ENCODE data around the gene IGLL5.
"Not testable (repeated sequence)": the region's sequence is repeated elsewhere in the genome, so short reads cannot be mapped to it uniquely, and the experiment has no call there.

DNA sequence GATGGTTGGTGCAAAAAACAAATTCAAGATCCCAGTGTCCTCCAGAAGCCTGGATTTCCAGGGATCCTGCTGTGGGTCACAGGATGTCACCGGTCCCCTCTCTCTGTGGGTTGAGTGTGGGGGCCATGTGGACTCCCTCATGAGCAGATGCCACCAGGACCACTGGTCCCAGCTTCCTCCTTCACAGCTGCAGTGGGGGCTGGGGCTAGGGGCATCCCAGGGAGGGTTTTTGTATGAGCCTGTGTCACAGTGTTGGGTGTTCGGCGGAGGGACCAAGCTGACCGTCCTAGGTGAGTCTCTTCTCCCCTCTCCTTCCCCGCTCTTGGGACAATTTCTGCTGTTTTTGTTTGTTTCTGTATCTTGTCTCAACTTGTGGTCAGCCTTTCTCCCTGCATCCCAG is 17.1 kb downstream of the IGLL5 start:
- TF ChIP-seq NFIC (IDR thresholded peaks at IDR 0.05; ENCODE audit: borderline replicate concordance); RXRA (IDR thresholded peaks at IDR 0.05; ENCODE audit: borderline replicate concordance, low read depth); POLR2AphosphoS5 (IDR thresholded peaks at IDR 0.05; ENCODE audit: low read depth, low read length); GABPA (IDR thresholded peaks at IDR 0.05; ENCODE audit: low read depth); EP300 (IDR thresholded peaks at IDR 0.05; ENCODE audit: borderline replicate concordance in 1 of 2, low read depth in 1 of 2, low read length in 1 of 2); SIN3A (IDR thresholded peaks at IDR 0.05; ENCODE audit: borderline replicate concordance, low read depth, low read length); NRF1 (IDR thresholded peaks at IDR 0.05; ENCODE audit: low read depth, low read length): not testable (repeated sequence)
- TF ChIP-seq, protein P1, sequence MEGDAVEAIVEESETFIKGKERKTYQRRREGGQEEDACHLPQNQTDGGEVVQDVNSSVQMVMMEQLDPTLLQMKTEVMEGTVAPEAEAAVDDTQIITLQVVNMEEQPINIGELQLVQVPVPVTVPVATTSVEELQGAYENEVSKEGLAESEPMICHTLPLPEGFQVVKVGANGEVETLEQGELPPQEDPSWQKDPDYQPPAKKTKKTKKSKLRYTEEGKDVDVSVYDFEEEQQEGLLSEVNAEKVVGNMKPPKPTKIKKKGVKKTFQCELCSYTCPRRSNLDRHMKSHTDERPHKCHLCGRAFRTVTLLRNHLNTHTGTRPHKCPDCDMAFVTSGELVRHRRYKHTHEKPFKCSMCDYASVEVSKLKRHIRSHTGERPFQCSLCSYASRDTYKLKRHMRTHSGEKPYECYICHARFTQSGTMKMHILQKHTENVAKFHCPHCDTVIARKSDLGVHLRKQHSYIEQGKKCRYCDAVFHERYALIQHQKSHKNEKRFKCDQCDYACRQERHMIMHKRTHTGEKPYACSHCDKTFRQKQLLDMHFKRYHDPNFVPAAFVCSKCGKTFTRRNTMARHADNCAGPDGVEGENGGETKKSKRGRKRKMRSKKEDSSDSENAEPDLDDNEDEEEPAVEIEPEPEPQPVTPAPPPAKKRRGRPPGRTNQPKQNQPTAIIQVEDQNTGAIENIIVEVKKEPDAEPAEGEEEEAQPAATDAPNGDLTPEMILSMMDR (IDR thresholded peaks at IDR 0.05) = not testable (repeated sequence)
- TF ChIP-seq, protein P2, sequence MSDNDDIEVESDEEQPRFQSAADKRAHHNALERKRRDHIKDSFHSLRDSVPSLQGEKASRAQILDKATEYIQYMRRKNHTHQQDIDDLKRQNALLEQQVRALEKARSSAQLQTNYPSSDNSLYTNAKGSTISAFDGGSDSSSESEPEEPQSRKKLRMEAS (IDR thresholded peaks at IDR 0.05; ENCODE audit: low read depth) = not testable (repeated sequence)
- TF ChIP-seq, protein P3, sequence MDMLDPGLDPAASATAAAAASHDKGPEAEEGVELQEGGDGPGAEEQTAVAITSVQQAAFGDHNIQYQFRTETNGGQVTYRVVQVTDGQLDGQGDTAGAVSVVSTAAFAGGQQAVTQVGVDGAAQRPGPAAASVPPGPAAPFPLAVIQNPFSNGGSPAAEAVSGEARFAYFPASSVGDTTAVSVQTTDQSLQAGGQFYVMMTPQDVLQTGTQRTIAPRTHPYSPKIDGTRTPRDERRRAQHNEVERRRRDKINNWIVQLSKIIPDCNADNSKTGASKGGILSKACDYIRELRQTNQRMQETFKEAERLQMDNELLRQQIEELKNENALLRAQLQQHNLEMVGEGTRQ (IDR thresholded peaks at IDR 0.05; ENCODE audit: borderline replicate concordance, low read depth, low read length) = not testable (repeated sequence)
- TF ChIP-seq, protein P4, sequence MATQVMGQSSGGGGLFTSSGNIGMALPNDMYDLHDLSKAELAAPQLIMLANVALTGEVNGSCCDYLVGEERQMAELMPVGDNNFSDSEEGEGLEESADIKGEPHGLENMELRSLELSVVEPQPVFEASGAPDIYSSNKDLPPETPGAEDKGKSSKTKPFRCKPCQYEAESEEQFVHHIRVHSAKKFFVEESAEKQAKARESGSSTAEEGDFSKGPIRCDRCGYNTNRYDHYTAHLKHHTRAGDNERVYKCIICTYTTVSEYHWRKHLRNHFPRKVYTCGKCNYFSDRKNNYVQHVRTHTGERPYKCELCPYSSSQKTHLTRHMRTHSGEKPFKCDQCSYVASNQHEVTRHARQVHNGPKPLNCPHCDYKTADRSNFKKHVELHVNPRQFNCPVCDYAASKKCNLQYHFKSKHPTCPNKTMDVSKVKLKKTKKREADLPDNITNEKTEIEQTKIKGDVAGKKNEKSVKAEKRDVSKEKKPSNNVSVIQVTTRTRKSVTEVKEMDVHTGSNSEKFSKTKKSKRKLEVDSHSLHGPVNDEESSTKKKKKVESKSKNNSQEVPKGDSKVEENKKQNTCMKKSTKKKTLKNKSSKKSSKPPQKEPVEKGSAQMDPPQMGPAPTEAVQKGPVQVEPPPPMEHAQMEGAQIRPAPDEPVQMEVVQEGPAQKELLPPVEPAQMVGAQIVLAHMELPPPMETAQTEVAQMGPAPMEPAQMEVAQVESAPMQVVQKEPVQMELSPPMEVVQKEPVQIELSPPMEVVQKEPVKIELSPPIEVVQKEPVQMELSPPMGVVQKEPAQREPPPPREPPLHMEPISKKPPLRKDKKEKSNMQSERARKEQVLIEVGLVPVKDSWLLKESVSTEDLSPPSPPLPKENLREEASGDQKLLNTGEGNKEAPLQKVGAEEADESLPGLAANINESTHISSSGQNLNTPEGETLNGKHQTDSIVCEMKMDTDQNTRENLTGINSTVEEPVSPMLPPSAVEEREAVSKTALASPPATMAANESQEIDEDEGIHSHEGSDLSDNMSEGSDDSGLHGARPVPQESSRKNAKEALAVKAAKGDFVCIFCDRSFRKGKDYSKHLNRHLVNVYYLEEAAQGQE (IDR thresholded peaks at IDR 0.05; ENCODE audit: low read depth, low read length) = not testable (repeated sequence)

All from SK-N-SH (cell line).